Mesenchymal stem cell (in vitro differentiated cells and primary cell): Measurements from ENCODE around the gene TEN1.

Source experiments
- DNase-seq: peaks from one replicate; pipeline ENCODE4 v3.0.0-alpha.2; 2013
- H2AFZ ChIP-seq: one replicate; pipeline ENCODE4 v1.6.1; 2013; ENCODE audit warnings: low read depth, mild to moderate bottlenecking, control low read depth, inconsistent platforms, low read length, moderate library complexity
- H2AK5ac ChIP-seq: 2 replicates; pipeline ENCODE4 v1.6.1; 2013; ENCODE audit warnings: low read length, moderate library complexity, mild to moderate bottlenecking, inconsistent platforms; ENCODE audit not compliant: severe bottlenecking
- H2BK120ac ChIP-seq: one replicate; pipeline ENCODE4 v1.6.1; 2013; ENCODE audit warnings: low read depth, mild to moderate bottlenecking, inconsistent platforms, low read length, moderate library complexity
- H2BK12ac ChIP-seq, 2 experiments: one replicate each; pipeline ENCODE4 v1.6.1; 2013; ENCODE audit warnings: inconsistent platforms in 2 of 2, low read length in 2 of 2, mild to moderate bottlenecking in 2 of 2, moderate library complexity in 2 of 2, control low read depth in 1 of 2
- H2BK15ac ChIP-seq: one replicate; pipeline ENCODE4 v1.6.1; 2013; ENCODE audit warnings: mild to moderate bottlenecking, low read depth, inconsistent platforms; ENCODE audit not compliant: poor library complexity, severe bottlenecking
- H2BK5ac ChIP-seq: 2 replicates; pipeline ENCODE4 v1.6.1; 2013; ENCODE audit warnings: low read depth, mild to moderate bottlenecking, low read length, control low read depth, inconsistent platforms; ENCODE audit not compliant: poor library complexity, severe bottlenecking
- H3K14ac ChIP-seq, 2 experiments: one replicate each; pipeline ENCODE4 v1.6.1; 2013; ENCODE audit warnings: inconsistent platforms in 2 of 2, low read length in 2 of 2, control low read depth in 1 of 2, mild to moderate bottlenecking in 1 of 2, moderate library complexity in 1 of 2
- H3K18ac ChIP-seq, 2 experiments: one replicate each; pipeline ENCODE4 v1.6.1; 2013; ENCODE audit warnings: inconsistent platforms in 2 of 2, low read length in 2 of 2, control low read depth in 1 of 2, low read depth in 1 of 2, mild to moderate bottlenecking in 1 of 2
- H3K23ac ChIP-seq, 2 experiments: one replicate each; pipeline ENCODE4 v1.6.1; 2013; ENCODE audit warnings: inconsistent platforms in 2 of 2, low read length in 2 of 2, mild to moderate bottlenecking in 2 of 2, moderate library complexity in 2 of 2, control low read depth in 1 of 2
- H3K27ac ChIP-seq: 2 replicates; pipeline ENCODE4 v1.5.1; 2013; ENCODE audit warnings: mild to moderate bottlenecking, moderate library complexity, low read length, control low read depth, inconsistent platforms; ENCODE audit not compliant: poor library complexity, severe bottlenecking
- H3K27me3 ChIP-seq, 2 experiments: 2 replicates each; pipeline versions ENCODE4 v1.6.1 to v1.7.0; 2013; ENCODE audit warnings: low read length in 2 of 2, mild to moderate bottlenecking in 2 of 2, moderate library complexity in 2 of 2, control low read depth in 1 of 2, inconsistent platforms in 1 of 2; ENCODE audit not compliant: control insufficient read depth in 1 of 2, insufficient read depth in 1 of 2
- H3K36me3 ChIP-seq, 2 experiments: 2 replicates each; pipeline versions ENCODE4 v1.6.1 to v1.7.0; 2013; ENCODE audit warnings: low read length in 2 of 2, control low read depth in 1 of 2, inconsistent platforms in 1 of 2, low read depth in 1 of 2, mild to moderate bottlenecking in 1 of 2; ENCODE audit not compliant: insufficient read depth in 2 of 2, control insufficient read depth in 1 of 2
- H3K4ac ChIP-seq, 2 experiments: one replicate each; pipeline ENCODE4 v1.6.1; 2013; ENCODE audit warnings: inconsistent platforms in 2 of 2, low read length in 2 of 2, mild to moderate bottlenecking in 2 of 2, moderate library complexity in 2 of 2, control low read depth in 1 of 2, low read depth in 1 of 2
- H3K4me1 ChIP-seq: 2 replicates; pipeline ENCODE4 v1.6.1; 2013; ENCODE audit warnings: low read depth, low read length, control low read depth; ENCODE audit not compliant: control insufficient read depth, insufficient read depth
- H3K4me2 ChIP-seq: 2 replicates; pipeline ENCODE4 v1.6.1; 2013; ENCODE audit warnings: low read length, mild to moderate bottlenecking, inconsistent platforms; ENCODE audit not compliant: poor library complexity, severe bottlenecking
- H3K4me3 ChIP-seq, 2 experiments: 2 replicates each; pipeline versions ENCODE4 v1.5.1 to v1.7.0; 2013; ENCODE audit warnings: low read length in 2 of 2, mild to moderate bottlenecking in 2 of 2, control low read depth in 1 of 2, low read depth in 1 of 2; ENCODE audit not compliant: insufficient read depth in 1 of 2
- H3K79me1 ChIP-seq: replicated peaks from 2 replicates; pipeline ENCODE4 v1.6.1; 2013; ENCODE audit warnings: mild to moderate bottlenecking, control low read depth, low read length, inconsistent platforms; ENCODE audit not compliant: poor library complexity, severe bottlenecking
- H3K9ac ChIP-seq: 2 replicates; pipeline ENCODE4 v1.7.0; 2013; ENCODE audit warnings: mild to moderate bottlenecking, low read length, moderate library complexity
- H3K9me3 ChIP-seq: 2 replicates; pipeline ENCODE4 v1.7.0; 2013; ENCODE audit warnings: mild to moderate bottlenecking, low read length; ENCODE audit not compliant: control insufficient read depth
- H4K8ac ChIP-seq: one replicate; pipeline ENCODE4 v1.6.1; 2013; ENCODE audit warnings: inconsistent platforms, mild to moderate bottlenecking, low read length, moderate library complexity
- H4K91ac ChIP-seq: one replicate; pipeline ENCODE4 v1.6.1; 2013; ENCODE audit warnings: mild to moderate bottlenecking, low read length, inconsistent platforms
- WGBS: methylation state at CpG from one replicate; pipeline ENCODE4 v1.1.7; 2013; ENCODE audit warnings: mixed read lengths; 5-methylcytosine and 5-hydroxymethylcytosine counted together

The TEN1 gene

DNA sequence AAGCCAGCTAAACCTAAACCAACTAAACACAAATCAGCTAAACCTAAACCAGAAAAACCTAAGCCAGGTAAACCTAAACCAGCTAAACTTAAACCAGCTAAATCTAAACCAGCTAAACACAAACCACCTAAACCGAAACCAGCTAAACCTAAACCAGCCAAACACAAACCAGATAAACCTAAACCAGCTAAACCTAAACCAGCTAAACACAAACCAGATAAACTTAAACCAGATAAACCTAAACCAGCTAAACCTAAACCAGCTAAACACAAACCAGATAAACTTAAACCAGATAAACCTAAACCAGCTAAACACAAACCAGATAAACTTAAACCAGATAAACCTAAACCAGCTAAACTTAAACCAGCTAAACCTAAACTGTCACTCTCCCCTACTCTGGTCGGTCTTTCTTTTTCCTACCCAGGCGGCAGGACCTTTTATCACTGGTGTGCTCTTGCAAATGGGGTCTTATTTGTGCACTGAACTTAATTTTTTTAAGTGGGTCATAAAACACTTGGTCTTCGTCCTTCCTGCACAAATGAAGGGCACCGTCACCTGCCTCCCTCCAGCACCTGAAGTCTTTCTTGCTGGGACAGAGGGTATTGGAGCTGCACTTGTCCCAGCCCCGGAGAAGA is 40.9 kb downstream of the TEN1 start:
- peaks cover 13% of the 10 kb centered on the region for H3K4me1 ChIP-seq
- H4K8ac ChIP-seq = no peak overlapping the region
- H3K27ac ChIP-seq = no peak overlapping the region
- peaks cover 0 to 66% of the 10 kb centered on the region in 2 experiments for H3K27me3 ChIP-seq
- H3K4ac ChIP-seq = no peak overlapping the region
- H2BK120ac ChIP-seq = no peak overlapping the region
- no peak overlapping the region for H3K18ac ChIP-seq
- H2AK5ac ChIP-seq = no peak overlapping the region
- H3K4me2 ChIP-seq = no peak overlapping the region
- H3K79me1 ChIP-seq = no peaks in the 10 kb centered on the region
- H4K91ac ChIP-seq = no peak overlapping the region
- WGBS = 69% methylated on average over 6 of the region's 6 CpGs
- no peak overlapping the region for H3K23ac ChIP-seq
- no peak overlapping the region for H2BK12ac ChIP-seq
- H3K14ac ChIP-seq = no peak overlapping the region
- DNase-seq = no peak
- no peak overlapping the region for H3K4me3 ChIP-seq
- H3K9ac ChIP-seq = no peak overlapping the region
- no peaks in the 10 kb centered on the region for H3K36me3 ChIP-seq
- no peak overlapping the region for H2BK15ac ChIP-seq
- H3K9me3 ChIP-seq = no peaks in the 10 kb centered on the region
- no peak overlapping the region for H2BK5ac ChIP-seq
- H2AFZ ChIP-seq = no peak overlapping the region

- Histone ChIP-seq H2BK15ac (no peak overlapping the region), H2BK120ac (no peak overlapping the region), H4K91ac (no peak overlapping the region), H2AK5ac (no peak overlapping the region), H3K79me1 (no peaks in the 10 kb centered on the region), H3K4me3 (no peak overlapping the region), H4K8ac (no peak overlapping the region), H2BK12ac (no peak overlapping the region), H3K23ac (no peak overlapping the region), H3K36me3 (no peaks in the 10 kb centered on the region), H3K18ac (no peak overlapping the region), H3K4me1 (peaks cover 14% of the 10 kb centered on the region), H3K27me3 (peaks cover 0 to 57% of the 10 kb centered on the region in 2 experiments), H2BK5ac (no peak overlapping the region), H3K14ac (no peak overlapping the region), H3K4ac (no peak overlapping the region), H3K4me2 (no peak overlapping the region), H3K9ac (no peak overlapping the region), H3K27ac (no peak overlapping the region), H3K9me3 (no peaks in the 10 kb centered on the region), H2AFZ (no peak overlapping the region)
- DNase-seq = no peak
- 89% methylated on average over 24 of the region's 24 CpGs for WGBS
Measured at GRCh38 chr17:76022285-76022684, 43.2 kb downstream of the TEN1 start.

- no peak overlapping the region for H2BK12ac ChIP-seq
- no peak overlapping the region for H3K14ac ChIP-seq
- DNase-seq = no peak
- H4K8ac ChIP-seq = no peak overlapping the region
- WGBS = 89% methylated on average over 27 of the region's 28 CpGs
- no peak overlapping the region for H2BK5ac ChIP-seq
- no peak overlapping the region for H3K18ac ChIP-seq
- no peak overlapping the region for H2AK5ac ChIP-seq
- H2BK120ac ChIP-seq = no peak overlapping the region
- H3K9me3 ChIP-seq = no peaks in the 10 kb centered on the region
- H3K4ac ChIP-seq = no peak overlapping the region
- H3K4me2 ChIP-seq = no peak overlapping the region
- H3K9ac ChIP-seq = no peak overlapping the region
- no peak overlapping the region for H3K27ac ChIP-seq
- H3K79me1 ChIP-seq = no peaks in the 10 kb centered on the region
- H3K27me3 ChIP-seq = peaks cover 0 to 52% of the 10 kb centered on the region in 2 experiments
- peaks cover 16% of the 10 kb centered on the region for H3K4me1 ChIP-seq
- H3K4me3 ChIP-seq = no peak overlapping the region
- no peaks in the 10 kb centered on the region for H3K36me3 ChIP-seq
- H3K23ac ChIP-seq = no peak overlapping the region
- H2AFZ ChIP-seq = no peak overlapping the region
- peak overlapping the region; percentile 49 for H2BK15ac ChIP-seq
- no peak overlapping the region for H4K91ac ChIP-seq
Measured at GRCh38 chr17:76022973-76023899, 44.2 kb downstream of the TEN1 start.

DNA sequence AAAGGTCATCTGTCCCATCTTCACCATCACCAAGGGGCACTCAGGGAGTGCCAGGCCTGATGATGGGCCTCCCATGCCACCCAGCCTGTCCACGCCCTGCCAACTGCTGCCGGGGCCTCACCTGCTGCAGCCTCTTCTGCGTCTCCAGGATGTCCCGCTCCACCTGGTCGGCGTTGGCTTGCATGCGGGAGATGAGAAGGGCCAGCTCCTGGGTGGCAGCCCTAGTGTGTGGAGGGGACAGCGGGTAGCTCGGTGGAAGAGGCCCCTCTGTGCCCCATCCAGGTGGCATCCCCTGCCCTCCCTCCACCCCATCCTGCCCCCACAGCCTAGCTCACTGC is 44.8 kb downstream of the TEN1 start:
- no peak overlapping the region for H2BK15ac ChIP-seq
- no peak overlapping the region for H2BK12ac ChIP-seq
- no peak overlapping the region for H3K27ac ChIP-seq

More for the DNA sequence above, 44.8 kb downstream of the TEN1 start:
- Histone ChIP-seq H2AK5ac (no peak overlapping the region), H3K4me2 (no peak overlapping the region), H3K4ac (no peak overlapping the region), H3K14ac (no peak overlapping the region), H3K27me3 (peaks cover 0 to 46% of the 10 kb centered on the region in 2 experiments), H3K9ac (no peak overlapping the region), H4K8ac (no peak overlapping the region), H3K36me3 (no peaks in the 10 kb centered on the region), H4K91ac (peak overlapping the region; percentile 27), H2AFZ (no peak overlapping the region), H3K9me3 (no peaks in the 10 kb centered on the region), H3K18ac (peak overlapping the region in 1 of 2 experiments; percentile 48), H3K79me1 (no peaks in the 10 kb centered on the region), H3K23ac (no peak overlapping the region), H2BK5ac (no peak overlapping the region), H3K4me3 (no peak overlapping the region), H2BK120ac (no peak overlapping the region), H3K4me1 (peaks cover 21% of the 10 kb centered on the region)
- WGBS = 98% methylated on average over 9 of the region's 9 CpGs
- no peak for DNase-seq
